Measurements from ENCODE around the gene ACAP2. TPM values are rescaled to one million over a fixed set of nuclear protein-coding genes. Genes with fewer than 3 reads are reported as not detected.
A peak's percentile ranks its signal among the peaks of the same experiment; 100 is the strongest.

ACAP2 gene
- total RNA-seq, 4 donors from 2014 or later, result 13.2 to 27.6 (median 15.5) TPM

GRCh38 chr3:195239121-195239520 is 203.7 kb downstream of the ACAP2 start:
- ATAC-seq, result no peak
- Histone ChIP-seq H3K27me3 (no peaks in the 10 kb centered on the region), H3K4me3 (no peak overlapping the region), H3K36me3 (no peaks in the 10 kb centered on the region), H3K4me1 (peaks cover 14 to 22% of the 10 kb centered on the region in 2 donors), H3K27ac (peak overlapping the region in 1 of 4 donors; percentile 62), H3K9me3 (no peaks in the 10 kb centered on the region)
- intact Hi-C loops (cut with DNase I; ENCODE audit: low total_unique reads) (no loop called here), in situ Hi-C loops (cut with MboI; ENCODE audit: low sequenced_read_pairs in 4 of 4) (no loop called here)
- no peak for DNase-seq
- no peak for TF ChIP-seq POLR2A (IDR thresholded peaks at IDR 0.05)
- no peak for TF ChIP-seq CTCF (IDR thresholded peaks at IDR 0.05 in 4 of 5, conservative IDR thresholded peaks at IDR 0.05 in 1 of 5)

- ATAC-seq (peak in 1 of 2 donors; percentile 57), DNase-seq (no peak)
- Histone ChIP-seq H3K4me1 (peaks cover 14 to 22% of the 10 kb centered on the region in 2 donors), H3K27ac (peak overlapping the region in 1 of 4 donors; percentile 62), H3K9me3 (no peaks in the 10 kb centered on the region), H3K36me3 (no peaks in the 10 kb centered on the region), H3K27me3 (no peaks in the 10 kb centered on the region), H3K4me3 (no peak overlapping the region)
- no peak for TF ChIP-seq POLR2A (IDR thresholded peaks at IDR 0.05)
- no peak for TF ChIP-seq CTCF (IDR thresholded peaks at IDR 0.05 in 4 of 5, conservative IDR thresholded peaks at IDR 0.05 in 1 of 5)
- in situ Hi-C loops (cut with MboI; ENCODE audit: low sequenced_read_pairs in 4 of 4) (no loop called here), intact Hi-C loops (cut with DNase I; ENCODE audit: low total_unique reads) (no loop called here)
Observed at GRCh38 chr3:195238586-195239118, 204.2 kb downstream of the ACAP2 start.

GRCh38 chr3:195238081-195238571 is 204.7 kb downstream of the ACAP2 start:
- Histone ChIP-seq H3K27ac (peak overlapping the region in 1 of 4 donors; percentile 62), H3K9me3 (no peaks in the 10 kb centered on the region), H3K4me3 (no peak overlapping the region), H3K36me3 (no peaks in the 10 kb centered on the region), H3K4me1 (peaks cover 14 to 22% of the 10 kb centered on the region in 2 donors), H3K27me3 (no peaks in the 10 kb centered on the region)
- in situ Hi-C loops (cut with MboI; ENCODE audit: low sequenced_read_pairs in 4 of 4), result no loop called here
- DNase-seq, result no peak
- intact Hi-C loops (cut with DNase I; ENCODE audit: low total_unique reads), result no loop called here
- no peak for ATAC-seq
- TF ChIP-seq POLR2A (IDR thresholded peaks at IDR 0.05) (no peak), CTCF (IDR thresholded peaks at IDR 0.05 in 4 of 5, conservative IDR thresholded peaks at IDR 0.05 in 1 of 5) (no peak)

GRCh38 chr3:195236801-195237570 is 205.8 kb downstream of the ACAP2 start:
- Histone ChIP-seq H3K36me3 (no peaks in the 10 kb centered on the region), H3K4me3 (no peak overlapping the region), H3K9me3 (no peaks in the 10 kb centered on the region), H3K27me3 (no peaks in the 10 kb centered on the region), H3K27ac (no peak overlapping the region), H3K4me1 (peaks cover 14 to 22% of the 10 kb centered on the region in 2 donors)
- intact Hi-C loops (cut with DNase I; ENCODE audit: low total_unique reads) (no loop called here), in situ Hi-C loops (cut with MboI; ENCODE audit: low sequenced_read_pairs in 4 of 4) (no loop called here)
- ATAC-seq (no peak), DNase-seq (no peak)
- TF ChIP-seq POLR2A (IDR thresholded peaks at IDR 0.05), result no peak
- TF ChIP-seq CTCF (IDR thresholded peaks at IDR 0.05 in 4 of 5, conservative IDR thresholded peaks at IDR 0.05 in 1 of 5), result no peak
